Subcutaneous preadipocyte (primary cell): ENCODE data around the gene PITX2. TPM values are rescaled to one million over a fixed set of nuclear protein-coding genes. Genes with fewer than 3 reads are reported as not detected.

Experiments
- total RNA-seq: library from RNA; depleted of rRNA; stranded (reverse); fragments of >200 nt; gene quantifications from 2 replicates; pipeline ENCODE4 v1.2.3, GENCODE V29; 2012

Gene PITX2
- 0.59 and 1.8 TPM in 2 replicates for total RNA-seq

GRCh38 chr4:110622841-110623717, at the start of gene PITX2:
TSS of gene PITX2 (minus strand) at chr4:110623077. CDS start at chr4:110622460, 617 bp downstream.

Other genes starting within 250 kb of the PITX2 start
- 0.37 and 0.78 TPM in 2 replicates for gene ENPEP, start 146.9 kb downstream of the PITX2 start, total RNA-seq